Vagina (tissue), 2 donors: ENCODE data around the gene BEGAIN.

Experiments
- POLR2A ChIP-seq, 2 donors: fragments of 450-650 bp; IDR thresholded peaks; one replicate each; pipeline ENCODE4 v1.6.1; 2017; ENCODE audit warnings: antibody characterized with exemption in 2 of 2, mild to moderate bottlenecking in 2 of 2, moderate library complexity in 2 of 2
- POLR2AphosphoS5 ChIP-seq, 2 donors: sonication (generic); formaldehyde crosslinking; IDR thresholded peaks; one replicate each; pipeline ENCODE4 v1.9.0; 2017; ENCODE audit warnings: antibody characterized with exemption in 2 of 2, mild to moderate bottlenecking in 2 of 2, low read depth in 1 of 2; ENCODE audit not compliant: insufficient read depth in 1 of 2
- TF ChIP-seq, protein P1 (sequence below), 3 experiments: fragments of 450-650 bp in 2 of 3; fragments of 200-600 bp in 1 of 3; sonication (generic) in 1 of 3; IDR thresholded peaks; one replicate each; pipeline ENCODE4 v1.5.1; 2017 to 2019; ENCODE audit warnings: antibody characterized with exemption in 3 of 3, mild to moderate bottlenecking in 2 of 3, moderate library complexity in 2 of 3

DNA sequence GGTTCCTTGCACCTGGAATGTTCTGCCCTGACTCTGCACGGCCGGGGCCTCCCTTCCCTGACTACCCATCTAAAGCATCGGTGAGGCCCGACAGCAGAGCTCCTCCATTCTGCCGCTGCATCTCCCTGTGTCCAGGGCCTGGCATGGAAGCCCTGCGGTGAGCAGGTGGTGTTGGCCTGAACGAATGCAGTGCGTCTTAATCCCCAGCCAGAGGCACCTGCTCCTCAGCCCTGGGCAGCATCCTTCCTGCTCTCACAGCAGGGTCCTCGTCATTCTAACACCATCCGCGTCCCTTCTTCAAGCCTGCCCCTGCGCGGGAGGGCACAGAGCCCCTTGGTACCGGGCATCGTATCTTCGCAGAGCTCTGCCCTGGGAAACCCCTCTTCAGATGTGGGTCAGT, 15.4 kb downstream of the BEGAIN start:
- TF ChIP-seq, protein P1, sequence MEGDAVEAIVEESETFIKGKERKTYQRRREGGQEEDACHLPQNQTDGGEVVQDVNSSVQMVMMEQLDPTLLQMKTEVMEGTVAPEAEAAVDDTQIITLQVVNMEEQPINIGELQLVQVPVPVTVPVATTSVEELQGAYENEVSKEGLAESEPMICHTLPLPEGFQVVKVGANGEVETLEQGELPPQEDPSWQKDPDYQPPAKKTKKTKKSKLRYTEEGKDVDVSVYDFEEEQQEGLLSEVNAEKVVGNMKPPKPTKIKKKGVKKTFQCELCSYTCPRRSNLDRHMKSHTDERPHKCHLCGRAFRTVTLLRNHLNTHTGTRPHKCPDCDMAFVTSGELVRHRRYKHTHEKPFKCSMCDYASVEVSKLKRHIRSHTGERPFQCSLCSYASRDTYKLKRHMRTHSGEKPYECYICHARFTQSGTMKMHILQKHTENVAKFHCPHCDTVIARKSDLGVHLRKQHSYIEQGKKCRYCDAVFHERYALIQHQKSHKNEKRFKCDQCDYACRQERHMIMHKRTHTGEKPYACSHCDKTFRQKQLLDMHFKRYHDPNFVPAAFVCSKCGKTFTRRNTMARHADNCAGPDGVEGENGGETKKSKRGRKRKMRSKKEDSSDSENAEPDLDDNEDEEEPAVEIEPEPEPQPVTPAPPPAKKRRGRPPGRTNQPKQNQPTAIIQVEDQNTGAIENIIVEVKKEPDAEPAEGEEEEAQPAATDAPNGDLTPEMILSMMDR (IDR thresholded peaks at IDR 0.05) = no peak
- no peak for TF ChIP-seq POLR2A (IDR thresholded peaks at IDR 0.05)
- no peak for TF ChIP-seq POLR2AphosphoS5 (IDR thresholded peaks at IDR 0.05; ENCODE audit: insufficient read depth in 1 of 2, low read depth in 1 of 2)
